GM19324 (cell line): ENCODE data around the gene ANO7.

Experiments
- ATAC-seq: cut with Tn5 transposase; IDR thresholded peaks from one replicate; pipeline ENCODE4 v1.9.1; 2021; ENCODE audit warnings: mild to moderate bottlenecking, moderate library complexity; ENCODE audit not compliant: unreplicated experiment, low FRiP score

ANO7 gene, protein sequence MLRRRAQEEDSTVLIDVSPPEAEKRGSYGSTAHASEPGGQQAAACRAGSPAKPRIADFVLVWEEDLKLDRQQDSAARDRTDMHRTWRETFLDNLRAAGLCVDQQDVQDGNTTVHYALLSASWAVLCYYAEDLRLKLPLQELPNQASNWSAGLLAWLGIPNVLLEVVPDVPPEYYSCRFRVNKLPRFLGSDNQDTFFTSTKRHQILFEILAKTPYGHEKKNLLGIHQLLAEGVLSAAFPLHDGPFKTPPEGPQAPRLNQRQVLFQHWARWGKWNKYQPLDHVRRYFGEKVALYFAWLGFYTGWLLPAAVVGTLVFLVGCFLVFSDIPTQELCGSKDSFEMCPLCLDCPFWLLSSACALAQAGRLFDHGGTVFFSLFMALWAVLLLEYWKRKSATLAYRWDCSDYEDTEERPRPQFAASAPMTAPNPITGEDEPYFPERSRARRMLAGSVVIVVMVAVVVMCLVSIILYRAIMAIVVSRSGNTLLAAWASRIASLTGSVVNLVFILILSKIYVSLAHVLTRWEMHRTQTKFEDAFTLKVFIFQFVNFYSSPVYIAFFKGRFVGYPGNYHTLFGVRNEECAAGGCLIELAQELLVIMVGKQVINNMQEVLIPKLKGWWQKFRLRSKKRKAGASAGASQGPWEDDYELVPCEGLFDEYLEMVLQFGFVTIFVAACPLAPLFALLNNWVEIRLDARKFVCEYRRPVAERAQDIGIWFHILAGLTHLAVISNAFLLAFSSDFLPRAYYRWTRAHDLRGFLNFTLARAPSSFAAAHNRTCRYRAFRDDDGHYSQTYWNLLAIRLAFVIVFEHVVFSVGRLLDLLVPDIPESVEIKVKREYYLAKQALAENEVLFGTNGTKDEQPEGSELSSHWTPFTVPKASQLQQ

DNA sequence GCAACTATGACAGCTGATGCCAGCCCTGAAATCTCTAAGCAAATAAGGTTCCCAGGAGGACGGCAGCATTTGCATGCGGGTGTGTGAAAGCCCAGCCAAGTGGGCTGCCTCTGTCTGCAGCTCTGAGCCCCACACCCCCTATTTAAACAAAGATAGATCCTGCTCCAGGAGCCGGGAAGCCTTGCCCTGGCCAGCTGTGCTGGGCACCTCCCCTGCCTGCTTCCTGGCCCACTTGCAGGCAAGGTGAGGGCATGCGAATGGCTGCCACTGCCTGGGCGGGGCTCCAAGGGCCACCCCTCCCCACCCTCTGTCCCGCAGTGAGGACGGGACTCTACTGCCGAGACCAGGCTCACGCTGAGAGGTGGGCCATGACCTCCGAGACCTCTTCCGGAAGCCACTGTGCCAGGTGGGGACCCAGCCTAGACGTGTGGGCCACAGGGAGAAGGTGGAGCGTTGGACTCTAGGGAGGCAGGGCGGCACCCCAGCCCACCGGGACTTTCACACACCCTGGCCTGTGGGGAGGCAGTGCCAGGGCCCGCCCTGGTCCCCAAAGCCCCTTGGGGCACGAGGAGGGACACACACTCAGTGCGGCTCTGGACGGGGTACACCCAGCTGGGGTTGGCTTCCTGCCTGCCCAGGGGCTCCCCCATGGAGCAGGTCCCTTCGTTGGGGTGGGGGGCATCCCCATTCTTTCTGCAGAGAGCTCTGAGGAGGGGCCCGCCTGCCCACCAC lies at the start of gene ANO7:
TSS of gene ANO7 (plus strand) at position 317 of the 732 bp plus-strand sequence. CDS start 1,387 bp downstream, outside the sequence.
- no peak for ATAC-seq

DNA sequence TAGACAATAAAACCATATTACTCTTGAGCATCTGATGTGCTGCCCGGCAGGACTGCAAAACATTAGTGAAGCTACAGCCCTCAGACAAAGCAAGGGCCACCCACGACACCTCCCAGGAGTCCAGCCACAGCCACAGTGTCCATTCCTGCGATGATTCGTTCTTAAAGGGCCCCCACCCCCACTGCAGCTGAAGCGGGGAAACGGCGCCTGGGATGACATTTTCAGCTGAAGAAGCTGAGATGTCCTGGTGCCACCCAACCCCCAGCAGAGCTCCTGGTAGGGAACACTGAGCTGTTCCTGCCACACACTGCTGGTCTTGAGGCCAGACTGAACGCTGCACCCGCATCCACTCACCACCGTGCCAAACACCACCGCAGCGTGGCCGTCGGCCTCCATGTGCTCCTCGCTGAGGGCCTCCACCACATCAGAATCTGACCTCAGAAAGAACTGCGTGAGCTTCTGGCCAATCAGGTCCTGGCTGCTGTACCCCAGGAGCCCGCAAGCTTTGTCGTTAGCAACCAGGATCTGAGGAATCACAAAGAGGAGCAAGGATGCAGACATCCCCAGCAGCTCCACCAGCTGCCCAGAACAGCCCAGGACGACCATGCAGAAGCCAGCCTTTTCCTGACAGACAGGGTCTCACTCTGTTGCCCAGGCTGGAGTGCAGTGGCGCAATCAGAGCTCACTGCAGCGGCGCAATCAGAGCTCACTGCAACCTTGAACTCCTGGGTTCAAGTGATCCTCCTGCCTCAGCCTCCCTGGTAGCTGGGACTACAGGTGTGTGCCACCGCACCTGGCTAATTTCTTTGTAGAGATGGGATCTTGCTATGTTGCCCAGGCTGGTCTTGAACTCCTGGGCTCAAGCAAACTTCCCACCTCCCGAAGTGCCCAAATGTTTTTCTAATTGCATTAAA lies 48.7 kb upstream of the ANO7 start:
- no peak for ATAC-seq

GRCh38 chr2:241140445-241140840 lies 48.0 kb upstream of the ANO7 start:
- no peak for ATAC-seq

DNA sequence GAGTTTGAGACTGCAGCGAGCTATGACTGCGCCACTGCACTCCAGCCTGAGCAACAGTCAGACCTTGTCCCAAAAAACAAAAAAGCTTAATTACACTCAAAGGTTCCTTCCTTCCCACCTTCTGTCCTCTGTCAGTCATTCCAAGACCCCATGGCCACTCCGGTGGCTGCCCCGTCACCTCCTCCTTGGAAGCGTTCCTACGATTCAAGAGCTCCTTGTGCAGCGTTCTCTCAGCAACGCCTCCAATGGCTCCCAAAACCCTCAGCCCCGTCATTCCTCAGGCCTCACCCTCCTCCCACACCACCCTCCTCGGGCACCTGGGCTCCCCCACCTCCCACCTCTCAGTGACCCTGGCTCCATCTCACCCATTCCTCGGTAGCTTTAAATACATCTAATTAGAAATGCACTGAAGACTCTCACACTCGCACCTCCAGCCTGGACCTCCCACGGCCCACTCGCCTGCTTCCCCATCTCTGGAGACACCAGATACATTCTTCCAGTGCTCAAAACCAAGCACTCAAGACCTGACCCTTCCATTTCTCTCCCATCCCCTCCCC lies 47.2 kb upstream of the ANO7 start:
- no peak for ATAC-seq

DNA sequence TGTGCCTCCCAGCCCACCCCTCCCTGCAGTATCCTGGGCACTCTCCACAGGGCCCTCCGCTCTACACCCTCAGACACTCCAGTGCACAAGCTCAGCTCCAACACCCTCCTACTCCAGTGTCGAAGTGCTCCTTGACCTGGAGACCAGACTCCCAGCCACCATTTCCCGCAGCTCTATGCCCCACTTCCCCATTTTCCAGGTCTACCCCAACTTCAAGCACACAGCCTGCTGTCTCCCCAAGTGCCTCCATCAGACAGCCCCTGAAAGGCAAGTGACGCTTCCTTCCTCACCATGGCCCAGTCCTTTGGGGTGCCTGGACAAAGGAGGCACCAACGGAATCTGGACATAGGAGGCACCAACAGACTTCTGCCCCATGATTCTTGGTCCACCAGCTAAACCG lies 46.4 kb upstream of the ANO7 start:
- no peak for ATAC-seq

GRCh38 chr2:241142593-241142992 lies 45.9 kb upstream of the ANO7 start:
- ATAC-seq: no peak

DNA sequence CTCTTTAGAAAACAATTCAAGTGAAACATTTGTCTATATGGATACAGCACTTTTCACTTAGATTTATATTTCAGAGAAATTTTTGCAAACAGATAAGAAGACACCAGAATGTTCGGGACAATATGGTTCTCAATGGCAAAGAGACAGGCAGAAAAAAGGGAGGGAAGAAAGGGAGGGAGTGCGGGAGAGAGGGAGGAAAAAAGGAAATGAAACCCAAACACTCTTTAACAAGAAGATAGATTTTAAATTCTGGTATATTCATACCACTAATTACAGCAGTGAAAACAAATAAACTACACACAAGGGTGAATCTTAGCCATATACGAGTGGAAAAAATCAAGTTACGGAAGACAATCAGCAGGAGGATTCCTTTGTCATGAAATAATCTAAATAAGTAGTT lies 42.2 kb upstream of the ANO7 start:
- ATAC-seq: no peak

- ATAC-seq: no peak
Observed at GRCh38 chr2:241147336-241147735, 41.1 kb upstream of the ANO7 start.

- no peak for ATAC-seq
Observed at GRCh38 chr2:241148239-241148638, 40.2 kb upstream of the ANO7 start.

DNA sequence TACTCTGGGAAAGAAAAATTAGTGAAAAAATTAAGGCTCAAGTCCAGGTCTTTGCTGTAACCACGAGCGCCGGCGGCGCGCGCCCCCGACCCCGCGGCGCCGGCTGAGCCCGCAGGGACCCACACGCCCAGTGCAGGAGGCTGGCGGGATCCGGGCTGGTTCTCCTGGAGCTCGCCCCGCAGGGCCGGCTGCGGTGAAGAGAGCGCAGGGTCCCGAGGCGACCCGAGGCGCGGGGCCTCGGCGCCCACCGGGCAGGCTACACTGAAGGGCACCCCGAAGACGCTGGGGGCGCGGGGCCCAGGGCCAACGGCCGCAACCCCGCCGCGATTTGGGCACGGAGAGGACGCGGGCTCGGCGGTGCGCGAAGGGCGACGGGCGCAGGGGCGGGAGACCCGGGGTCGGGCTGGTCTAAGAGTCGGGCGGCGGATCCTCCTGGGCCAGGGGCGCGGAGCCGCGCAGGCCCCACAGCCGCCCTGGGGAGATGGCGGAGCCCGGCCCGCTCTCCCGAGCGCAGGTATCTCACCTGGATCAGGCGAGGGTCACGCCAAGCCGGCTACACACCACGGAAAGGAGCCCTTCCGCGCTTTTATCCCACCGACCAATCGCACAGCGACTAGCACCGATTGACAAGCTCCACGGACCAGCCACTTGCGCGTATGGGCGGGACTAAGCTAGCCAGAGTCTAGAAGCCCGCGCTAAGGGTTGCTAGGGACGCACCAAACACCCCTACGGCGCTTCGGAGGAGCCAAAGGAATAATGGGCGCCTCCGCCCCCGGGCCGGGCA lies 39.4 kb upstream of the ANO7 start, which contains the start of gene PASK:
TSS of gene PASK (minus strand) at position 582 of the 784 bp plus-strand sequence. CDS start 6,440 bp downstream, outside the sequence.
- peak; percentile 69 for ATAC-seq

GRCh38 chr2:241149675-241149924 lies 38.9 kb upstream of the ANO7 start:
- ATAC-seq: no peak

GRCh38 chr2:241149925-241150659 lies 38.4 kb upstream of the ANO7 start, which contains the start of gene PPP1R7:
Gene PPP1R7 (plus strand): TSS chr2:241150467. CDS start chr2:241150496, 29 bp downstream.
- peak; percentile 77 for ATAC-seq

DNA sequence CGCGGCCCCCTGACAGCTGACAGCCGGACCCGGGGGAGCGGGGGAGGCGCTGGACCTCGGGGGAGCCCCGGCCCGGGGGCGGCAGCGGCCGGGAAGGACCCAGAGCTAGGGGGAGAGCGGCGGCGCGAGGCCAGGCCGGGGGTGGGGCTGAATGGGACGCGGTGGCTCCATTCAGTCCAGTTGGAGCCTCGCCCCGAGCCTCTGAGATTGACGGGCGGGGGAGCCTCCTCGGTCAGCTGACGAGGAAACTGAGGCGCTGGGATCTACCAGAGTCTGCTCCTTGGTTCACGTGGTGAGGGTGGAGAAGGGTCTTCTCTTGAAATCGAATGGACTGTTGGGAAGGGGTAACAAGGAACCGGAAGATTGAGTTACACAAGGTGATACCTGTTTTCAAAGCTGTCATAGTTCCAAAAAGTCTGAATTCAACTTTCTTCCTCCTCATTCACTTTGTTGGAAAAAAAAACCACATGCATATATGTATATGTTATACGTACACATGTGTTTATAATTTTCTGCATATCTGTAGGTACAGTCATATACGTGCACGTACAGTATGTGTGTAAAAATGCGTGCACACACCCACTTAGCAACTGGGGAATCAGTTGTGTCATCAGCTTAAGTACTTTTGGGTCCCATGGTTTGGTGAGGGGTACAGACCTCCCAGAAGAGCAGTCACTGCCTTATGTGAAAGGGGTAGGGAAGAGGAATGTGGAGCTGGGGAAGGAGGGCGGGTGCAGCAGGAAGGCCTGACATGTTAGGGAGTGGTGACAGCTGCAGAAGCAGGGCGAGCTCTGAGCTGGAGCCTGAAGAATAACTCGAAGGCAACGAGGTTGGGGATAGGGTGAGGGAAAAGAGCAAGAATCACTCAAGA lies 37.6 kb upstream of the ANO7 start:
- ATAC-seq: no peak

DNA sequence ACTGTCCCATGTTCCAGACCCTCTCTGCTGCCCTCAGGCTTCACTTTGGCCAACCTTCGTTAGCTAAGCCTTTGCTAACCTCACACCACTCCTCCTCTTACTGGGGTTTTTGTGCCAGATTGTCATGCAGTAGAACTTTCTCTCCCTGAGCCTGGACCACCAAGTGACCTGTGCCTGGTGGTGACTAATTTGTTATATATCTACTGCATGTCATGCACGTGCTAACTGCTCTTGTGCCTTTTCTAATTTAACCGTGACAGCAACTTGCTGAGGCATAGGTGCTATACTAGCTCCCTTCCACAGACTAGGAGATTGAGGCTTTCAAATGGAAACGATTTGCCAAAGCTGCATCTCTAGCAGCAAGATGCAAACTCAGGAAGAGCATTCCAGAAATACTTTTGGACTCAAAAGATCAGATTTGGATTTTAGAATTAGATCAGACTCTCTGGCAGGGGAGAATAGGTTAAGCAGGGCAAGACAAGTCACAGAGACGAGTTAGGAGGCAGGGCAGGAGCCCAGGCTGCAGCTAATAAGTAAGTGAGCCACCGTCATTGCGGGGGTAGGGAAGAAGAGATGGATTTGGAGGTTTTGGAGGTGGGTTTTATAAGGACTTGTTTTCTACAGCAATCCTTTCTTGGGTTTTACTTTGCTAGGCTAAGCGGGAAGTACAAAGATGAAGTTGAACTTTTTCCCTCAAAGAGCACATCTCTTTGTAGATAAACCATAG lies 36.4 kb upstream of the ANO7 start:
- no peak for ATAC-seq

GRCh38 chr2:241153616-241154015 lies 34.9 kb upstream of the ANO7 start:
- ATAC-seq: no peak

DNA sequence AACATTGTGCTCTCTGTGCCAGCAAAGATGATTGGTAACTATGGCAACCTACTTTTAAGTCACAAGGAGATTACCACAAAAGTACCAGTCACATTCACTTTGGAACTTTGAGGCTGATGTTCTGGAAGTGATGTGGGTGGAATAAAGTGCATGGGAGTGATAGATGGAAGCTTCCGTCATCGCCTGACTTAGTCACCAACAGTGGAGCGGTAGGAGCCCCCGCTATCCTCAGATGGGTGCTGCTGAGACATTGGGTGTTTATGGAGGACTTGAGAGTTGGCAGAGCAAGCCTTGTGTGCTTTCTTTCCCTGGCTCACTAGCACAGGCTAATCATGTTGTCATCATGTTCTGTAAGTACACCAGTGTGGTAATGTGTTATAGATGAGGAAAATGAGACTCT lies 33.6 kb upstream of the ANO7 start:
- no peak for ATAC-seq

GRCh38 chr2:241155936-241156335 lies 32.5 kb upstream of the ANO7 start:
- ATAC-seq: no peak
